ENCODE data around the gene AEBP1.

AEBP1 gene

GRCh38 chr7:44094365-44094764, 9.8 kb upstream of the AEBP1 start:
- no peak for DNase-seq (ENCODE audit: low spot score)
- no peak for TF ChIP-seq CTCF (IDR thresholded peaks at IDR 0.05; ENCODE audit: extremely low read depth, insufficient read depth, missing control alignments)
- in situ Hi-C loops (cut with MboI; ENCODE audit: low pct_unique_long_range_greater_than_20kb, low sequenced_read_pairs, unreplicated experiment): no loop called here

- in situ Hi-C loops (cut with MboI; ENCODE audit: low pct_unique_long_range_greater_than_20kb, low sequenced_read_pairs, unreplicated experiment): no loop called here
- no peak for TF ChIP-seq CTCF (IDR thresholded peaks at IDR 0.05; ENCODE audit: extremely low read depth, insufficient read depth, missing control alignments)
Measured at GRCh38 chr7:44094883-44095592, 9.1 kb upstream of the AEBP1 start.

GRCh38 chr7:44095781-44096180, 8.4 kb upstream of the AEBP1 start:
- no peak for TF ChIP-seq CTCF (IDR thresholded peaks at IDR 0.05; ENCODE audit: extremely low read depth, insufficient read depth, missing control alignments)
- in situ Hi-C loops (cut with MboI; ENCODE audit: low pct_unique_long_range_greater_than_20kb, low sequenced_read_pairs, unreplicated experiment): no loop called here
- no peak for DNase-seq (ENCODE audit: low spot score)

More at GRCh38 chr7:44094883-44095592, 9.1 kb upstream of the AEBP1 start:
- no peak for DNase-seq (ENCODE audit: low spot score)

GRCh38 chr7:44096326-44096881, 7.7 kb upstream of the AEBP1 start:
- in situ Hi-C loops (cut with MboI; ENCODE audit: low pct_unique_long_range_greater_than_20kb, low sequenced_read_pairs, unreplicated experiment): no loop called here
- no peak for DNase-seq (ENCODE audit: low spot score)
- TF ChIP-seq CTCF (IDR thresholded peaks at IDR 0.05; ENCODE audit: extremely low read depth, insufficient read depth, missing control alignments): no peak

GRCh38 chr7:44097064-44097932, 6.8 kb upstream of the AEBP1 start:
- TF ChIP-seq CTCF (IDR thresholded peaks at IDR 0.05; ENCODE audit: extremely low read depth, insufficient read depth, missing control alignments): no peak
- no peak for DNase-seq (ENCODE audit: low spot score)
- in situ Hi-C loops (cut with MboI; ENCODE audit: low pct_unique_long_range_greater_than_20kb, low sequenced_read_pairs, unreplicated experiment): no loop called here

GRCh38 chr7:44098092-44099068, 5.8 kb upstream of the AEBP1 start:
- in situ Hi-C loops (cut with MboI; ENCODE audit: low pct_unique_long_range_greater_than_20kb, low sequenced_read_pairs, unreplicated experiment): no loop called here
- TF ChIP-seq CTCF (IDR thresholded peaks at IDR 0.05; ENCODE audit: extremely low read depth, insufficient read depth, missing control alignments): no peak
- DNase-seq (ENCODE audit: low spot score): no peak
